Muscle layer of duodenum (tissue), 2 donors: ENCODE measurements around the gene EXD1.
"Not testable (repeated sequence)": the region's sequence is repeated elsewhere in the genome, so short reads cannot be mapped to it uniquely, and the experiment has no call there.

Experiments
- H3K27ac ChIP-seq: one replicate; pipeline ENCODE4 v1.7.0; 2013; ENCODE audit warnings: mild to moderate bottlenecking, low read length
- H3K27me3 ChIP-seq: one replicate; pipeline ENCODE4 v1.7.0; 2013; ENCODE audit warnings: low read depth, mild to moderate bottlenecking, control low read depth, low read length
- H3K36me3 ChIP-seq, 2 donors: one replicate each; pipeline ENCODE4 v1.7.0; 2013; ENCODE audit warnings: low read length in 2 of 2, control low read depth in 1 of 2, mild to moderate bottlenecking in 1 of 2; ENCODE audit not compliant: insufficient read depth in 2 of 2, control insufficient read depth in 1 of 2
- H3K4me1 ChIP-seq, 2 donors: one replicate each; pipeline ENCODE4 v1.7.0; 2013; ENCODE audit warnings: low read length in 2 of 2, mild to moderate bottlenecking in 2 of 2, control low read depth in 1 of 2, moderate library complexity in 1 of 2; ENCODE audit not compliant: insufficient read depth in 2 of 2, control insufficient read depth in 1 of 2
- H3K4me3 ChIP-seq, 2 donors: one replicate each; pipeline ENCODE4 v1.7.0; 2013; ENCODE audit warnings: low read length in 2 of 2, low read depth in 1 of 2, mild to moderate bottlenecking in 1 of 2
- H3K9me3 ChIP-seq, 2 donors: one replicate each; pipeline ENCODE4 v1.7.0; 2013; ENCODE audit warnings: low read length in 2 of 2, control low read depth in 1 of 2, mild to moderate bottlenecking in 1 of 2; ENCODE audit not compliant: control insufficient read depth in 1 of 2
- donor health status: healthy.

EXD1 gene

GRCh38 chr15:41256577-41257038 lies 26.1 kb upstream of the EXD1 start:
- no peak overlapping the region for H3K4me3 ChIP-seq
- H3K27ac ChIP-seq, result no peak overlapping the region
- no peaks in the 10 kb centered on the region for H3K9me3 ChIP-seq
- peaks cover 5 to 17% of the 10 kb centered on the region in 2 donors for H3K36me3 ChIP-seq
- no peaks in the 10 kb centered on the region for H3K27me3 ChIP-seq
- H3K4me1 ChIP-seq, result peaks cover 0 to 8% of the 10 kb centered on the region in 2 donors

- peaks cover 0 to 8% of the 10 kb centered on the region in 2 donors for H3K4me1 ChIP-seq
- no peak overlapping the region for H3K4me3 ChIP-seq
- H3K27ac ChIP-seq, result no peak overlapping the region
- H3K27me3 ChIP-seq, result no peaks in the 10 kb centered on the region
- H3K9me3 ChIP-seq, result no peaks in the 10 kb centered on the region
- peaks cover 5 to 17% of the 10 kb centered on the region in 2 donors for H3K36me3 ChIP-seq
Measured at GRCh38 chr15:41256103-41256502, 25.5 kb upstream of the EXD1 start.

- no peak overlapping the region for H3K27ac ChIP-seq
- peaks cover 5 to 17% of the 10 kb centered on the region in 2 donors for H3K36me3 ChIP-seq
- peaks cover 5 to 8% of the 10 kb centered on the region in 2 donors for H3K4me1 ChIP-seq
- no peak overlapping the region for H3K4me3 ChIP-seq
- H3K9me3 ChIP-seq, result no peaks in the 10 kb centered on the region
- no peaks in the 10 kb centered on the region for H3K27me3 ChIP-seq
Measured at GRCh38 chr15:41254560-41254959, 24.0 kb upstream of the EXD1 start.

- no peaks in the 10 kb centered on the region for H3K9me3 ChIP-seq
- no peak overlapping the region for H3K27ac ChIP-seq
- peaks cover 0 to 5% of the 10 kb centered on the region in 2 donors for H3K4me1 ChIP-seq
- no peaks in the 10 kb centered on the region for H3K27me3 ChIP-seq
- H3K4me3 ChIP-seq, result no peak overlapping the region
- peaks cover 3 to 12% of the 10 kb centered on the region in 2 donors for H3K36me3 ChIP-seq
Measured at GRCh38 chr15:41251411-41251810, 20.9 kb upstream of the EXD1 start.

GRCh38 chr15:41250745-41251144 lies 20.2 kb upstream of the EXD1 start:
- H3K36me3 ChIP-seq, result peaks cover 3 to 12% of the 10 kb centered on the region in 2 donors
- H3K27me3 ChIP-seq, H3K4me3 ChIP-seq, H3K27ac ChIP-seq, H3K9me3 ChIP-seq, H3K4me1 ChIP-seq: not testable (repeated sequence)

- H3K27me3 ChIP-seq, result no peaks in the 10 kb centered on the region
- H3K4me3 ChIP-seq, result no peak overlapping the region
- peak overlapping the region; percentile 40 for H3K27ac ChIP-seq
- H3K9me3 ChIP-seq, result no peaks in the 10 kb centered on the region
- no peaks in the 10 kb centered on the region for H3K4me1 ChIP-seq
- H3K36me3 ChIP-seq, result peaks cover 10 to 30% of the 10 kb centered on the region in 2 donors
Measured at GRCh38 chr15:41241221-41241964, 10.8 kb upstream of the EXD1 start.

GRCh38 chr15:41238100-41238499 lies 7.5 kb upstream of the EXD1 start:
- peaks cover 0 to 6% of the 10 kb centered on the region in 2 donors for H3K36me3 ChIP-seq
- no peaks in the 10 kb centered on the region for H3K9me3 ChIP-seq
- no peaks in the 10 kb centered on the region for H3K27me3 ChIP-seq
- H3K4me1 ChIP-seq, result peaks cover 0 to 1% of the 10 kb centered on the region in 2 donors
- H3K4me3 ChIP-seq, result no peak overlapping the region
- H3K27ac ChIP-seq, result no peak overlapping the region

- H3K4me3 ChIP-seq, result no peak overlapping the region
- no peaks in the 10 kb centered on the region for H3K36me3 ChIP-seq
- peaks cover 6 to 14% of the 10 kb centered on the region in 2 donors for H3K4me1 ChIP-seq
- H3K27me3 ChIP-seq, result no peaks in the 10 kb centered on the region
- no peak overlapping the region for H3K27ac ChIP-seq
- H3K9me3 ChIP-seq, result no peaks in the 10 kb centered on the region
Measured at GRCh38 chr15:41235929-41236328, 5.4 kb upstream of the EXD1 start.

GRCh38 chr15:41235228-41235627 lies 4.7 kb upstream of the EXD1 start:
- not testable (repeated sequence) for H3K27ac ChIP-seq, H3K36me3 ChIP-seq, H3K9me3 ChIP-seq, H3K4me3 ChIP-seq, H3K27me3 ChIP-seq
- H3K4me1 ChIP-seq, result peaks cover 9 to 14% of the 10 kb centered on the region in 2 donors

- Histone ChIP-seq H3K36me3 (no peaks in the 10 kb centered on the region), H3K27ac (no peak overlapping the region), H3K27me3 (no peaks in the 10 kb centered on the region), H3K4me1 (peaks cover 9 to 14% of the 10 kb centered on the region in 2 donors), H3K9me3 (no peaks in the 10 kb centered on the region), H3K4me3 (no peak overlapping the region)
Measured at GRCh38 chr15:41233367-41233771, 2.8 kb upstream of the EXD1 start.

- peak overlapping the region; percentile 96 to 97 for H3K4me3 ChIP-seq
- H3K4me1 ChIP-seq, result peaks cover 9 to 14% of the 10 kb centered on the region in 2 donors
- peak overlapping the region; percentile 79 for H3K27ac ChIP-seq
- no peaks in the 10 kb centered on the region for H3K9me3 ChIP-seq
- no peaks in the 10 kb centered on the region for H3K36me3 ChIP-seq
- H3K27me3 ChIP-seq, result no peaks in the 10 kb centered on the region
Measured at GRCh38 chr15:41231422-41232226, 1.1 kb upstream of the EXD1 start.
